H1 (cell line): Measurements from ENCODE around the gene FHIP2A.

Experiments used
- FOSL1 ChIP-seq: IDR thresholded peaks from 2 replicates; pipeline ENCODE4 v1.6.1; 2011; ENCODE audit warnings: mild to moderate bottlenecking, low read depth, low read length, moderate library complexity; ENCODE audit not compliant: insufficient read depth
- TF ChIP-seq, protein P1 (sequence below), 3 experiments: IDR thresholded peaks; 1 replicate in 2 of 3; 2 replicates in 1 of 3; pipeline versions ENCODE4 v1.5.1 to v1.6.1; 2011; ENCODE audit warnings: low read length in 3 of 3, mild to moderate bottlenecking in 3 of 3, inconsistent platforms in 2 of 3, low read depth in 1 of 3, moderate library complexity in 1 of 3; ENCODE audit not compliant: insufficient read depth in 1 of 3; ENCODE audit errors: control extremely low read depth in 1 of 3

DNA sequence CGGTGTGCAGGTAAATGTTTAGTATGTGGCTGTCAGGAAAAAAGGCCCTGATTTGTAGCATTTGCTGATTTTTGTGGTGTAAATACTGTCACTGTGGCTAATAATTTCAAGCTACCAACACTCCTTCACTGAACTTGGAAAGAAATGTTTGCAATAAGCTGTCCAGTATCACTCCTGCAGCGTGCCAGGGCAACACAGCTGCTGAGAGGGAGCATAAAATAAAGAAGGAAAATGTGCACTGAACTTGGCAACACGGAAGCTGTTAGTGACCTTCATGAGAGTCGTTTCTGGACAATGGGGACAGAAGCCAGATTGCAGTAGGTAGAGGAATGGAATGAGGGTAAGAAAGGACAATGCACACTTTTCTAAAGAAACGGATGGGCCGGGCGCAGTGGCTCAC, 37.9 kb upstream of the FHIP2A start:
- TF ChIP-seq FOSL1 = no peak
- TF ChIP-seq, protein P1, sequence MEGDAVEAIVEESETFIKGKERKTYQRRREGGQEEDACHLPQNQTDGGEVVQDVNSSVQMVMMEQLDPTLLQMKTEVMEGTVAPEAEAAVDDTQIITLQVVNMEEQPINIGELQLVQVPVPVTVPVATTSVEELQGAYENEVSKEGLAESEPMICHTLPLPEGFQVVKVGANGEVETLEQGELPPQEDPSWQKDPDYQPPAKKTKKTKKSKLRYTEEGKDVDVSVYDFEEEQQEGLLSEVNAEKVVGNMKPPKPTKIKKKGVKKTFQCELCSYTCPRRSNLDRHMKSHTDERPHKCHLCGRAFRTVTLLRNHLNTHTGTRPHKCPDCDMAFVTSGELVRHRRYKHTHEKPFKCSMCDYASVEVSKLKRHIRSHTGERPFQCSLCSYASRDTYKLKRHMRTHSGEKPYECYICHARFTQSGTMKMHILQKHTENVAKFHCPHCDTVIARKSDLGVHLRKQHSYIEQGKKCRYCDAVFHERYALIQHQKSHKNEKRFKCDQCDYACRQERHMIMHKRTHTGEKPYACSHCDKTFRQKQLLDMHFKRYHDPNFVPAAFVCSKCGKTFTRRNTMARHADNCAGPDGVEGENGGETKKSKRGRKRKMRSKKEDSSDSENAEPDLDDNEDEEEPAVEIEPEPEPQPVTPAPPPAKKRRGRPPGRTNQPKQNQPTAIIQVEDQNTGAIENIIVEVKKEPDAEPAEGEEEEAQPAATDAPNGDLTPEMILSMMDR (IDR thresholded peaks at IDR 0.05; ENCODE audit: control extremely low read depth in 1 of 3, insufficient read depth in 1 of 3, low read depth in 1 of 3, low read length in 3 of 3) = no peak
